Coronary artery (tissue), 2 donors: ENCODE measurements around the gene NPPB.

ENCODE experiments used
- DNase-seq: peaks from one replicate; pipeline ENCODE4 v3.0.0-alpha.2; 2017; ENCODE audit warnings: low spot score
- H3K27ac ChIP-seq, 2 donors: fragments of 200-600 bp; sonication (generic); one replicate each; pipeline ENCODE4 v1.5.1; 2016 to 2019
- H3K4me3 ChIP-seq: fragments of 200-600 bp; sonication (generic); 2 replicates; pipeline ENCODE4 v1.5.1; 2016; ENCODE audit warnings: mild to moderate bottlenecking, moderate library complexity
- TF ChIP-seq, protein P1 (sequence below): fragments of 200-600 bp; sonication (generic); IDR thresholded peaks from one replicate; pipeline ENCODE4 v1.5.1; 2019; ENCODE audit warnings: antibody characterized with exemption

The NPPB gene

DNA sequence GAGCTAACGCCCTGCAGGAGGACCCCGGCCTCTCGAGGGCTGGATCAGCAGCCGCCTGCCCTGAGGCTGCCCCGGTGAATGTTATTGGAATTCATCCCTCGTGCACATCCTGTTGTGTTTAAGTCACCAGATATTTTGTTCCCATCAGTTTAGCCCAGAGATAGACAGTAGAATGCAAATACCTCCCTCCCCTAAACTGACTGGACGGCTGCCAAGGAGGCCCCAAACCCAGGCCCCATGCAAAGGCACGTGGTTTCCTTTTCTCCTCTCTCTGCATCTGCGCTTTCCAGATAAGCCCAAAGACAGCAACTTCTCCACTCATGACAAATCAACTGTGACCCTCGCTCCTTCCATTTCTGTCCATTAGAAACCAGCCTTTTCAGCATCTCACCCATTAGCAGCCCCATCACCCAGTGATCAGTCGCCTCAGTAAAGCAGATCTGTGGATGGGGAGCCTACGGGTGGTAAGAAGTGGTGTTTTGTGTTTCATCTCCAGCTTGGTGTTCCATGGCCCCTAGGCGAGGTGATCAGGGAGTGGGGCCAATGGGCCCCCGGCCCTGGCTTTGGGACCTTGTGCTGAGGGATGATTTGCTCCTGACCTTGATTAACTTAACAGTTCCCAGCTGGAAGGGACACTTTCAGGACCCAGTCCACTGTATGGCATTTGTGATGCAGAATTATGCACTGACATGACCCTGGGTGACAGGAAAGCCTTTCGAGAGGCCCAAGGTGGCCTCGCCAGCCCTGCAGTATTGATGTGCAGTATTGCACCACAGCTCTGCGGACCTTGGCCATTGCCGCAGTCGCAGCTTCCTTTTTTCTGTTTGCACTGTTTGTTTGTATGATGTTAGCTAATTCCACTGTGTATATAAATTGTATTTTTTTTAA is 16.3 kb downstream of the NPPB start:
- H3K4me3 ChIP-seq, result no peak overlapping the region
- DNase-seq, result no peak
- TF ChIP-seq, protein P1, sequence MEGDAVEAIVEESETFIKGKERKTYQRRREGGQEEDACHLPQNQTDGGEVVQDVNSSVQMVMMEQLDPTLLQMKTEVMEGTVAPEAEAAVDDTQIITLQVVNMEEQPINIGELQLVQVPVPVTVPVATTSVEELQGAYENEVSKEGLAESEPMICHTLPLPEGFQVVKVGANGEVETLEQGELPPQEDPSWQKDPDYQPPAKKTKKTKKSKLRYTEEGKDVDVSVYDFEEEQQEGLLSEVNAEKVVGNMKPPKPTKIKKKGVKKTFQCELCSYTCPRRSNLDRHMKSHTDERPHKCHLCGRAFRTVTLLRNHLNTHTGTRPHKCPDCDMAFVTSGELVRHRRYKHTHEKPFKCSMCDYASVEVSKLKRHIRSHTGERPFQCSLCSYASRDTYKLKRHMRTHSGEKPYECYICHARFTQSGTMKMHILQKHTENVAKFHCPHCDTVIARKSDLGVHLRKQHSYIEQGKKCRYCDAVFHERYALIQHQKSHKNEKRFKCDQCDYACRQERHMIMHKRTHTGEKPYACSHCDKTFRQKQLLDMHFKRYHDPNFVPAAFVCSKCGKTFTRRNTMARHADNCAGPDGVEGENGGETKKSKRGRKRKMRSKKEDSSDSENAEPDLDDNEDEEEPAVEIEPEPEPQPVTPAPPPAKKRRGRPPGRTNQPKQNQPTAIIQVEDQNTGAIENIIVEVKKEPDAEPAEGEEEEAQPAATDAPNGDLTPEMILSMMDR, result no peak
- no peak overlapping the region for H3K27ac ChIP-seq

DNA sequence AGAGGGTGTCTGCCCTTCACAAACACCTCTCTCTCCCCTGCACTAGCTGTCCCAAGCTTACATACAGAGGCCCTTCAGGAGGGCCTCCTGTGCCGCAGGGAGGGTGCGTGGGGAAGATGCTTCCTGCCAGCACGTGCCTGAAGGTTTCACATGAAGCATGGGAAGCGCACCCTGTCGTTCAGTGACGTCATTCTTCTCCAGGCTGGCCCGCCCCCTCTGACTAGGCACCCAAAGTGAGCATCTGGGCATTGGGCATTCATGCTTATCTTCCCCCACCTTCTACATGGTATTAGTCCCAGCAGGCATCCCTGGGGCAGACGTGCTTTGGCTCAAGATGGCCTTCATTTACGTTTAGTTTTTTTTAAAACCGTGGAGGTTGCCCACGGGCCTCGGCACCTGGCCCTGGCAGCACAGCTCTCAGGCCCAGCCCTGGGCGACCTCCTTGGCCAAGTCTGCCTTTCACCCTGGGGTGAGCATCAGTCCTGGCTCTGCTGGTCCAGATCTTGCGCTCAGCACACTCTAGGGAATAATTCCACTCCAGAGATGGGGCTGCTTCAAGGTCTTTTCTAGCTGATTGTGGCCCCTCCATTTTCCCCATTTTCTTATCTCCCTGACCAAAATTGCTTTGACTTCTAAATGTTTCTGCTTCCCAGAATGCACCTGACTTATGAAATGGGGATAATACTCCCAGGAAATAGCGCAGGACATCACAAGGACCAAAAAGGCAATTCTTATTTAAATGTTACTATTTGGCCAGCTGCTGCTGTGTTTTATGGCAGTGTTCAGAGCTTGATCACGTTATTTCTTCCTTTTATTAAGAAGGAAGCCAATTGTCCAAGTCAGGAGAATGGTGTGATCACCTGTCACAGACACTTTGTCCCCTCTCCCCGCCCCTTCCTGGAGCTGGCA is 17.2 kb downstream of the NPPB start:
- TF ChIP-seq, protein P1, result no peak
- DNase-seq, result no peak
- Histone ChIP-seq H3K4me3 (no peak overlapping the region), H3K27ac (no peak overlapping the region)

DNA sequence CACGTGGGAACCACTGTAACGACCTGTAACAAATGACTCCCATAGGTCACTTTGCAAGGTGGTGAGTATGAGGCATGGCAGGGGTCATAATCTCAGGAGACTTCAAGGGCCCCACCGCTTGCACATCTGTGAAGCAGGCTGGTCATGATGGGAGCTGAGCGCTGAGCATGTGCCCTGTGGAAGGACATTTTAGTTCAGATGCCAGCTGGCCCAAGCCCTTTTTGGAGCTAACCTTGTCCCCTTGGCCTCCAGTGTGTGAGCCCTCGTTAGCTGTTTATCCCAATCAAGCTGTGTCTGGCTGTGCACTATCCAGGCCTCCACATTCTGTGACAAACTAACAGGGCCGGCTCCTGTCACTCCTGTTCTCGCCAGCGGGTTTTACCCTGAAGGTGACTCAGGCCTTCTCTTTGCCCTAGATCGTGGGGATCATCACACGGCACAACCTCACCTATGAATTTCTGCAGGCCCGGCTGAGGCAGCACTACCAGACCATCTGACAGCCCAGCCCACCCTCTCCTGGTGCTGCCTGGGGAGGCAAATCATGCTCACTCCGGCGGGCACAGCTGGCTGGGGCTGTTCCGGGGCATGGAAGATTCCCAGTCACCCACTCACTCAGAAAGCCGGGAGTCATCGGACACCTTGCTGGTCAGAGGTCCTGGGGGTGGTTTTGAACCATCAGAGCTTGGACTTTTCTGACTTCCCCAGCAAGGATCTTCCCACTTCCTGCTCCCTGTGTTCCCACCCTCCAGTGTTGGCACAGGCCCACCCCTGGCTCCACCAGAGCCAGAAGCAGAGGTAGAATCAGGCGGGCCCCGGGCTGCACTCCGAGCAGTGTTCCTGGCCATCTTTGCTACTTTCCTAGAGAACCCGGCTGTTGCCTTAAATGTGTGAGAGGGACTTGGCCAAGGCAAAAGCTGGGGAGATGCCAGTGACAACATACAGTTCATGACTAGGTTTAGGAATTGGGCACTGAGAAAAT is 18.7 kb downstream of the NPPB start:
- Histone ChIP-seq H3K4me3 (no peak overlapping the region), H3K27ac (no peak overlapping the region)
- DNase-seq, result no peak
- TF ChIP-seq, protein P1, result no peak

DNA sequence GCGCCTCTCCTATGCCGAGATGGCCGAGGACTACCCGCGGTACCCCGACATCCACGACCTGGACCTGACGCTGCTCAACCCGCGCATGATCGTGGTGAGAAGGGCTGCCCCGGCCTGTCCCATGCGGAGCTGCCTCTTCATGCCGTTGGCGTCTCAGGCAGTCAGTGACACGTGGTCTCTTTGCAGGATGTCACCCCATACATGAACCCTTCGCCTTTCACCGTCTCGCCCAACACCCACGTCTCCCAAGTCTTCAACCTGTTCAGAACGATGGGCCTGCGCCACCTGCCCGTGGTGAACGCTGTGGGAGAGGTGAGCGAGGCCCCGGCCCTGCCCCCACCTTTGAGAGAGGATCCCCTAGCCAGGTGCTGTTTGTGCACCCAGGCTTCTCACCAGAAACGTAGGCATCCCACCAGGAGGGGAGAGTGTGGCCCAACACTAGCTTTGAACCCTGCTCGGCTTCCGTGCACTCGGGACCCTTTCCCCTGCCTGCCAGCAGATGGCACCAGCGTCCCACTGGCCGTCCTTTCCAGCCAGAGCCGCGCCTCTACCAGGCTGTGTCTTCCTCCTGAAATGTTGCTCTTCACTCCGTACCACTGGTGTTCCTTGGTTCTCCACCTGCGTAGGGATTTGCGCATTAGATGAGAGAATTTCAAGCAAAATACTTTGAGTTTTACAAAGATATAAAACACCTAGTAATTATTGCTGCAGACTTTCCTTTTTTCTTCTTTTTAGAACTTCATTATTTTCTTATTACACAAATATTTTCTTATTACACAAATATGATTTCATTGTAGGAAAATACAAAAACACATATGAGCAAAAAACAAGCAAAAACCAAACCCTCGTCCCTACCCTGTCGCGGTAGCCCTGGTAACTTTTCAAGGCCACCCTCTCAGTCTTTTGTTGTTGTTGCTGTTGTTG is 20.1 kb downstream of the NPPB start:
- TF ChIP-seq, protein P1, result peak; percentile 99
- H3K4me3 ChIP-seq, result no peak overlapping the region
- peak; percentile 78 for DNase-seq
- H3K27ac ChIP-seq, result no peak overlapping the region

DNA sequence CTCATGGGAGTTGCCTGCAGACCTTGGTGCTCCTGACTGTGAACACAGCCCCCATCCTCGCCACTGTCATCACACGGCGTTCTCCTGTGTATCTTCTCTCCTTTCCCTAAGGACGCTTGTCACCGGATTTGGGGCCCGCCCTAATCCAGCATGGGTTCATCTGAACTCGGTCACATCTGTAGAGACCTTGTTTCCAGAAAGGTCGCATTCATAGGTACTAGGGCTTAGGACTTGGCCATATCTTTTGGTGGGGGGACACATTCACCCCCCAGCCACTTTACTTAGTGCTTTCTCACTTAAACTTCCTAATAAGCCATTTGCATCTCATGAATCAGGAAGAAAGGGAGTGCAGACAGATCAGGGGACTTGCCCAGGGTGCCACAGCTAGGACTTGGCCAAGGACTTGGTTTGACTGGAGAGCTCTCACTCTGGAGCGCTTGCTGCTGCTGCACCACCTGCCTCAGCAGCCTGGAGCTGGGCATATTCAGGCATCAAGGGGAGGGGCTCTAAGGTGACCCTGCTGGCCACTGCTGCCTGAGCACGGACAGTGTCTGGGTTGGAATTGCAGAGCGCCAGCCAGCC is 20.9 kb downstream of the NPPB start:
- TF ChIP-seq, protein P1, result no peak
- Histone ChIP-seq H3K4me3 (no peak overlapping the region), H3K27ac (no peak overlapping the region)
- no peak for DNase-seq
